Fibroblast of the aortic adventitia (primary cell): ENCODE results near the gene APOA5. TPM values are rescaled to one million over a fixed set of nuclear protein-coding genes. Genes with fewer than 3 reads are reported as not detected.
"Not testable (repeated sequence)": the region's sequence is repeated elsewhere in the genome, so short reads cannot be mapped to it uniquely, and the experiment has no call there.

Source experiments
- DNase-seq: peaks from one replicate; pipeline ENCODE4 v3.0.0-alpha.2; 2010; ENCODE audit warnings: low read depth
- H3K4me3 ChIP-seq: 2 replicates; pipeline ENCODE4 v1.5.1; 2011; ENCODE audit warnings: low read depth, mild to moderate bottlenecking, control low read depth, low read length, moderate library complexity
- total RNA-seq: library from RNA; depleted of rRNA; stranded (reverse); fragments of >200 nt; gene quantifications from 2 replicates; pipeline ENCODE4 v1.2.3, GENCODE V29; 2012; ENCODE audit warnings: low replicate concordance
- TF ChIP-seq, protein P1 (sequence below): IDR thresholded peaks from 2 replicates; pipeline ENCODE4 v1.5.1; 2011; ENCODE audit warnings: mild to moderate bottlenecking, low read length, control low read depth, inconsistent platforms; ENCODE audit not compliant: insufficient read depth

APOA5 gene
- total RNA-seq, 1 donor = not detected

DNA sequence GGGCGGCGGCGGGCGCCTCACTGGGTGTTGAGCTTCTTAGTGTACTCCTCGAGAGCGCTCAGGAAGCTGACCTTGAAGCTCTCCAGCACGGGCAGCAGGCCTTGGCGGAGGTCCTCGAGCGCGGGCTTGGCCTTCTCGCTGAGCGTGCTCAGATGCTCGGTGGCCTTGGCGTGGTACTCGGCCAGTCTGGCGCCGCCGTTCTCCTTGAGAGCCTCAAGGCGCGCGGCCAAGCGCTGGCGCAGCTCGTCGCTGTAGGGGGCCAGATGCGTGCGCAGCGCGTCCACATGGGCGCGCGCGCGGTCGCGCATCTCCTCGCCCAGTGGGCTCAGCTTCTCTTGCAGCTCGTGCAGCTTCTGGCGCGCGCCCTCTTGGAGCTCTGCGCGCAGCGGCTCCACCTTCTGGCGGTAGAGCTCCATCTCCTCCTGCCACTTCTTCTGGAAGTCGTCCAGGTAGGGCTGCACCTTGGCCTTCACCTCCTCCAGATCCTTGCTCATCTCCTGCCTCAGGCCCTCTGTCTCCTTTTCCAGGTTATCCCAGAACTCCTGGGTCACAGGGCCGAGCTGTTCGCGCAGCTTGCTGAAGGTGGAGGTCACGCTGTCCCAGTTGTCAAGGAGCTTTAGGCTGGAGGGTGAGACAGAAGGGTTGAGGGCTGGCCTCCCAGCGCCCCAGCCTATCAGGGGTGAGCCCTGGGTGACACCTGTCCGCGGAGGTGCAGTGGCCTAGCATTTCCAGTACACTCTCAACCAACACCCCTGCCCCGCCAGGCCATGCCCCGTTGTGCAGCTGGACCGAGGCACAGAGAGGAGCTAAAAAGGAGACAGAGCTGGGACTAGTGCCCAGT, 44.3 kb upstream of the APOA5 start:
- H3K4me3 ChIP-seq = peak overlapping the region; percentile 33
- TF ChIP-seq, protein P1, sequence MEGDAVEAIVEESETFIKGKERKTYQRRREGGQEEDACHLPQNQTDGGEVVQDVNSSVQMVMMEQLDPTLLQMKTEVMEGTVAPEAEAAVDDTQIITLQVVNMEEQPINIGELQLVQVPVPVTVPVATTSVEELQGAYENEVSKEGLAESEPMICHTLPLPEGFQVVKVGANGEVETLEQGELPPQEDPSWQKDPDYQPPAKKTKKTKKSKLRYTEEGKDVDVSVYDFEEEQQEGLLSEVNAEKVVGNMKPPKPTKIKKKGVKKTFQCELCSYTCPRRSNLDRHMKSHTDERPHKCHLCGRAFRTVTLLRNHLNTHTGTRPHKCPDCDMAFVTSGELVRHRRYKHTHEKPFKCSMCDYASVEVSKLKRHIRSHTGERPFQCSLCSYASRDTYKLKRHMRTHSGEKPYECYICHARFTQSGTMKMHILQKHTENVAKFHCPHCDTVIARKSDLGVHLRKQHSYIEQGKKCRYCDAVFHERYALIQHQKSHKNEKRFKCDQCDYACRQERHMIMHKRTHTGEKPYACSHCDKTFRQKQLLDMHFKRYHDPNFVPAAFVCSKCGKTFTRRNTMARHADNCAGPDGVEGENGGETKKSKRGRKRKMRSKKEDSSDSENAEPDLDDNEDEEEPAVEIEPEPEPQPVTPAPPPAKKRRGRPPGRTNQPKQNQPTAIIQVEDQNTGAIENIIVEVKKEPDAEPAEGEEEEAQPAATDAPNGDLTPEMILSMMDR = peak; percentile 66
- peak; percentile 96 for DNase-seq

DNA sequence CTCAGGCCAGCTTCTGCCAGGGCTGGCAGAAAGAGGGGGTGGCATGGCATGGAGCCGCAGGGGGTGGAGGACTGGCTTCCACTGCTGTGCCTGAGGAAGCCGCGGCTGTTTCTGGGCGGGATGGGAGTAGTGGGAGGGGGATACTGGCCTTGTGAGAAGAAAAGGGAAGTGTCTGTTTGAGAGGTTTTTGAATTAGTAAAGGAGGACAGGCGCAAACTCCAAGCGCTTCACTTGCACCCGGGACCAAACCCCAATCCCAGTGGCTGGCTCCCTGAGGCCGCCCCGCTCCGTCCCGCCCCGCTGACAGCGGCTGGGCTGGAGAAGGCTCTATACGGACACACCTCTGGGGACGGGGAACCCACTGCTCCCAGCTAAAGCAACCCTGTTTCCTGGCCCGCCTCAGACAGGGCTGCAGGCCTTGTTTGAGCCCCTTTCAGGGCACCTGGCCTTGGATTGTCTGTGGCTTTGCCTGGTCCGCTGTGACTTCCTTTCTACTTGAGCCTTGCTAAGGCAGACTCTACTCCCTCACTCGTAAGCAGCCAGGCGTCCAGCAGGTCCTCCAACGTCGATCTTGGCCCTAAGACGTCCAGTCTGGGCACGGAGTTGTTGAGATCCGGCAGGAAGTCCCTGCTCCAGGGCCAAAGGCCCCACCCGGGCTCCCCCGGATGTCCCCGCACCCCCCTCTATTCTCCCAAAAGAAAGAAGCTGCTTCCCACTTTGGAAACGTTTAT, 43.5 kb upstream of the APOA5 start:
- no peak for DNase-seq
- TF ChIP-seq, protein P1 = no peak
- no peak overlapping the region for H3K4me3 ChIP-seq

DNA sequence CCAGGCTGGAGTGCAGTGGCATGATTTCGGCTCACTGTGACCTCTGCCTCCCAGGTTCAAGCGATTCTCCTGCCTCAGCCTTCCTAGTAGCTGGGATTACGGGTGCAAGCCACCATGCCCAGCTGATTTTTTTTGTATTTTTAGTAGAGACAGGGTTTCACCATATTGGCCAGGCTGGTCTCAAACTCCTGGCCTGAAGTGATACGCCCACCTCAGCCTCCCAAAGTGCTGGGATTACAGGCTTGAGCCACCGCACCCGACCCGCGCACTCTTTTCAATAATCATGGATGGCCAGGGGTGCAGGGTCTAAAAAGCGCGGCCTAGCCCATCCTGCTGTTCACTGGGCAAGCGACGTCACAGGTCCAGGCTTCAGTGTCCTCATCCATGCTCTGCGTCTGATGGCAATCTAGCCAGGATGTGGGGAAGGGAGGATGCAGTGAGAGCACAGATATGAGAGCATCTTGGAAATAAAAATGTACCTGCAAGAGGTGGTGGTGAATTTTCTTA, 42.9 kb upstream of the APOA5 start:
- not testable (repeated sequence) for H3K4me3 ChIP-seq, DNase-seq

DNA sequence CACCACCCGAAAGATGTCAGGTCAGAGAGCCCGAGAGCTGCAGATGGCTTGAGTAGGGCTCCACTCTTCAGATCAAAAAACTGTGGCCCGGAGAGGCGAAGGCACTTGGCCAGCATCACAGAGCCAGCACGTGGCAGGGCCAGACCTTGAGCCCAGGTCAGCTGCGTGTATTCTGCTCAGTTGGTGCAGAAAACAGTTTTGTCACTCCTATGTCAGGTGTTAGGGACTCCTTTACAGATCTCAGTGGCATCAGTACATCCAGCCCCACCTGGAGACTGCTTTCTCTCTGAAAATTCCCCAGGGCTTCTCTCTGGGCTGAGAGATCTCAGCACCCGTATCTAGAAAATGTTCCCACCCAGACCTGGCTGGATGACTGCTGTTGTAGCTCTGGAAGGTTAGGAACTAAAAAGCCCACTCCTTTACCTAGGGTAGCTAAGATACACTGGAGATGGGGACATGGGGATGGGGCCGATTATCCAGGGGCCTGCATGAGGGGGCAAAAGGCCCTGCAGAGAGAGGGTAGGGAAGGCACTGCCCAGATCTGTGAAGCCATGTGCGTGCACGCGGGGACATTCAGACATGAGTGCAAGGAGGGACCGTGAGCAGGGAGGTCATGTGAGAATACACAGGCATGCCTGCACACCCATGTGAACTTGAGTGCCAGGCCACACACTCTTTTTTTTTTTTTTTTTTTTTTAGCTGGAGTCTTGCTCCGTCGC, 42.3 kb upstream of the APOA5 start:
- TF ChIP-seq, protein P1 = no peak
- DNase-seq = no peak
- no peak overlapping the region for H3K4me3 ChIP-seq

DNA sequence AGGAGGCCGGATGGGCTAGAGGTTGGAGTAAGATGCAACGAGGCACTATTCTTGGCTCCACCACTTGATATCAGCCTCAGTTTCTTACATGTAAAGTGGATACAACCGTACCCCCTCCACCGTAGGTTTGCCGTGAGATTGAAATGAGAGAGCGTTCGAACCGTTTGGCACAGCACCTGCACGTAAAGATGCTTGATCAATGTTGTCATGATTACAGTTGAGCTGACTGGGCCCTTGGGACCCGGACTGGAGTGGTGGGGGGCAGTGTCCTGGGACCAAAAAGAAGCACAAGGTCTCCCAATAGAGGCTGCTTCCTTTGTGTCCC, 41.8 kb upstream of the APOA5 start:
- TF ChIP-seq, protein P1 = no peak
- H3K4me3 ChIP-seq = no peak overlapping the region
- no peak for DNase-seq

DNA sequence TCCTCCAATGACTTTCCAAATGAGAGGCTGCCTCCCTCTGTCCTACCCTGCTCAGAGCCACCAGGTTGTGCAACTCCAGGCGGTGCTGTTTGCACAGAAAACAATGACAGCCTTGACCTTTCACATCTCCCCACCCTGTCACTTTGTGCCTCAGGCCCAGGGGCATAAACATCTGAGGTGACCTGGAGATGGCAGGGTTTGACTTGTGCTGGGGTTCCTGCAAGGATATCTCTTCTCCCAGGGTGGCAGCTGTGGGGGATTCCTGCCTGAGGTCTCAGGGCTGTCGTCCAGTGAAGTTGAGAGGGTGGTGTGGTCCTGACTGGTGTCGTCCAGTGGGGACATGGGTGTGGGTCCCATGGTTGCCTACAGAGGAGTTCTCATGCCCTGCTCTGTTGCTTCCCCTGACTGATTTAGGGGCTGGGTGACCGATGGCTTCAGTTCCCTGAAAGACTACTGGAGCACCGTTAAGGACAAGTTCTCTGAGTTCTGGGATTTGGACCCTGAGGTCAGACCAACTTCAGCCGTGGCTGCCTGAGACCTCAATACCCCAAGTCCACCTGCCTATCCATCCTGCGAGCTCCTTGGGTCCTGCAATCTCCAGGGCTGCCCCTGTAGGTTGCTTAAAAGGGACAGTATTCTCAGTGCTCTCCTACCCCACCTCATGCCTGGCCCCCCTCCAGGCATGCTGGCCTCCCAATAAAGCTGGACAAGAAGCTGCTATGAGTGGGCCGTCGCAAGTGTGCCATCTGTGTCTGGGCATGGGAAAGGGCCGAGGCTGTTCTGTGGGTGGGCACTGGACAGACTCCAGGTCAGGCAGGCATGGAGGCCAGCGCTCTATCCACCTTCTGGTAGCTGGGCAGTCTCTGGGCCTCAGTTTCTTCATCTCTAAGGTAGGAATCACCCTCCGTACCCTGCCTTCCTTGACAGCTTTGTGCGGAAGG, 40.9 kb upstream of the APOA5 start:
- DNase-seq = no peak

More for the DNA sequence above, 40.9 kb upstream of the APOA5 start:
- H3K4me3 ChIP-seq = no peak overlapping the region
- TF ChIP-seq, protein P1 = no peak
